Astrocyte of the spinal cord (primary cell): ENCODE measurements around the gene RPL10.
A peak's percentile ranks its signal among the peaks of the same experiment; 100 is the strongest.
"Not testable (repeated sequence)": the region's sequence is repeated elsewhere in the genome, so short reads cannot be mapped to it uniquely, and the experiment has no call there.

ENCODE experiments used
- DNase-seq: peaks from one replicate; pipeline ENCODE4 v3.0.0; 2011; ENCODE audit warnings: low read depth, low spot score
- H3K4me3 ChIP-seq: 2 replicates; pipeline ENCODE4 v1.5.1; 2011; ENCODE audit warnings: low read depth, mild to moderate bottlenecking, low read length, moderate library complexity
- in situ Hi-C: cut with HindIII; loops from 2 replicates; pipeline ENCODE4 v1.10.0; 2017; ENCODE audit warnings: low sequenced_read_pairs
- TF ChIP-seq, protein P1 (sequence below): IDR thresholded peaks from 2 replicates; pipeline ENCODE4 v1.5.1; 2012; ENCODE audit warnings: low read depth, mild to moderate bottlenecking, low read length, inconsistent platforms

RPL10 gene

GRCh38 chrX:154396973-154397887 is 947 bp upstream of the RPL10 start:
- DNase-seq = peak; percentile 47
- in situ Hi-C loops = no loop called here
- TF ChIP-seq, protein P1, sequence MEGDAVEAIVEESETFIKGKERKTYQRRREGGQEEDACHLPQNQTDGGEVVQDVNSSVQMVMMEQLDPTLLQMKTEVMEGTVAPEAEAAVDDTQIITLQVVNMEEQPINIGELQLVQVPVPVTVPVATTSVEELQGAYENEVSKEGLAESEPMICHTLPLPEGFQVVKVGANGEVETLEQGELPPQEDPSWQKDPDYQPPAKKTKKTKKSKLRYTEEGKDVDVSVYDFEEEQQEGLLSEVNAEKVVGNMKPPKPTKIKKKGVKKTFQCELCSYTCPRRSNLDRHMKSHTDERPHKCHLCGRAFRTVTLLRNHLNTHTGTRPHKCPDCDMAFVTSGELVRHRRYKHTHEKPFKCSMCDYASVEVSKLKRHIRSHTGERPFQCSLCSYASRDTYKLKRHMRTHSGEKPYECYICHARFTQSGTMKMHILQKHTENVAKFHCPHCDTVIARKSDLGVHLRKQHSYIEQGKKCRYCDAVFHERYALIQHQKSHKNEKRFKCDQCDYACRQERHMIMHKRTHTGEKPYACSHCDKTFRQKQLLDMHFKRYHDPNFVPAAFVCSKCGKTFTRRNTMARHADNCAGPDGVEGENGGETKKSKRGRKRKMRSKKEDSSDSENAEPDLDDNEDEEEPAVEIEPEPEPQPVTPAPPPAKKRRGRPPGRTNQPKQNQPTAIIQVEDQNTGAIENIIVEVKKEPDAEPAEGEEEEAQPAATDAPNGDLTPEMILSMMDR = no peak
- H3K4me3 ChIP-seq = peak overlapping the region; percentile 53

- H3K4me3 ChIP-seq = peak overlapping the region; percentile 68
- peak; percentile 87 for DNase-seq
- TF ChIP-seq, protein P1 = peak; percentile 79
- in situ Hi-C loops = no loop called here
Observed at GRCh38 chrX:154398668-154399526, 720 bp downstream of the RPL10 start.

DNA sequence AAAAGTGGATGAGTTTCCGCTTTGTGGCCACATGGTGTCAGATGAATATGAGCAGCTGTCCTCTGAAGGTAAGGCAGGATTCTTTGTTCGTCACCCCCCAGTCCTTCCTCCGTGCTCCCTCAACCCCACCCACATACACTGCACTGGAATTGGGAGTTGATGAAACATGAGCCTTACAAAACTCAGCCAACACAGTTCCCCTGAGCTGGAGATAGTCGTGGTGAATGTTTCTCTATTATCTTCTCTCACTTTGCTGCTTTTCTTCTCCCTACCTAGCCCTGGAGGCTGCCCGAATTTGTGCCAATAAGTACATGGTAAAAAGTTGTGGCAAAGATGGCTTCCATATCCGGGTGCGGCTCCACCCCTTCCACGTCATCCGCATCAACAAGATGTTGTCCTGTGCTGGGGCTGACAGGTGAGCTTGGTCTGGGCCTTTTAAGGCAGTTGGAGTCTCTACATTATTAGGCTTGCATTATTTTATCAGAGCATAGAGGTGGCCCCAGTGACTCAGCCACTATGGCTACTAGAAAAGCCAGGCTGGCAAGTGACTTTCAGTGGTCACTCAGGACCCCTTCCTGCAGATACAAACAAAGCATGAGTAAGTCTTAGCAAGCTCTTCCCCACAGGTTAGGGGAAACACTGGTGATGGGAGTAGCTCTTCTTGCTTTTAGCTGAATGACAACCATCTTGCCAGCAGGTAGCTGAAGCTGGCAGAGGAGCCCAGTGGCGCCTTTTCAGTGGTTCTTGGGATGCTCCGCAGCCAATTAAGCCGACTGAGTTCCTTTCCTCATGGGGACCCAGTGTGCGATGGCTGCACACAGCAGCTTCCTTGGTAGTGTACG is 1.6 kb downstream of the RPL10 start:
- H3K4me3 ChIP-seq = peak overlapping the region; percentile 68
- TF ChIP-seq, protein P1 = no peak
- no peak for DNase-seq
- in situ Hi-C loops = no loop called here

DNA sequence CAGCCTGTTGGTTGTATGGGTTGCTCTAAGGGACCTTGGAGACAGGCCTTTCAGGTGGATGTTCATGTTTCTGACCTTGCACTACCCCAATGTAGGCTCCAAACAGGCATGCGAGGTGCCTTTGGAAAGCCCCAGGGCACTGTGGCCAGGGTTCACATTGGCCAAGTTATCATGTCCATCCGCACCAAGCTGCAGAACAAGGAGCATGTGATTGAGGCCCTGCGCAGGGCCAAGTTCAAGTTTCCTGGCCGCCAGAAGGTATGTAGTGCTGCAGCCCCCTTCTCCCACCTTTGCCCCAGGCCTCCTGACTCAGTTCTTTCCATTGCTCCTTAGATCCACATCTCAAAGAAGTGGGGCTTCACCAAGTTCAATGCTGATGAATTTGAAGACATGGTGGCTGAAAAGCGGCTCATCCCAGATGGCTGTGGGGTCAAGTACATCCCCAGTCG is 2.2 kb downstream of the RPL10 start:
- in situ Hi-C loops, DNase-seq: not testable (repeated sequence)
- peak overlapping the region; percentile 68 for H3K4me3 ChIP-seq

DNA sequence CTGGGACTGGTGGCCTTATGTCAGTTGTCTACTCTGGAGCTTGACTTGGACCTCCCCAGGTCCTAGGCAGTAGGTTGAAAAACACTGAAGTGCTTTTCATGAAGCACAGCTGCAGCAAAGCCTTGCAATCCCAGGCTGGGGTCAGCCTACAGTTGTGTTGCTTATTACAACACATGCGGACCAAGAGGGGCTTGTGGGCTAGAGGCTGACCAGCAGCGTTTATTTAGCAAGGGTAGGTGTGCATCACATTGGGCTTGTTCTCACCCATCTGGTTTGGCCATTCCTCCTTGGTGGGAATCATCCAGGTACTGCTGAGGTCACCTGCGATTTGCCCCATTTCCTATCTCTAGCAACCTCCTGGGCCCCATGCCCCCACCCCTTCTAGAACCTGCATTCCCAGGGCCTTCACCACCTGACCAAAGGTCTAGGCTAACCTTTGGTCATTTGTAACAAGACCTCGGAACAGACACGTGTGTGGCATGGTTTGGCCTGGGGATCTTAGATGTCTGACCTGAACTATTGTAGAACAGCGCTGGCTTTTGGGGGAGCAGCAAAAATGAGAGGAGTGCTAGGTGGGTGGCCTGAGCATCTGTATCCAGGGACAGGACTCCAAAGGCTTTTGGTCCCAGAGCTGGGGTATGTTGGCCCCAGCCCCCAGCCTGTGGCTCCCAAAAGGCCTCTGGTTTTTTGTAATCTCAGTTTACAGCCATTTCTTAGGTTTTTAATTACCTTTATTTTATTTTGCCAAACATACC is 3.0 kb downstream of the RPL10 start:
- in situ Hi-C loops = no loop called here
- TF ChIP-seq, protein P1 = no peak
- H3K4me3 ChIP-seq = no peak overlapping the region
- DNase-seq = no peak

- no peak for DNase-seq
- in situ Hi-C loops = no loop called here
Observed at GRCh38 chrX:154401918-154402621, 3.9 kb downstream of the RPL10 start.

More at GRCh38 chrX:154401918-154402621, 3.9 kb downstream of the RPL10 start:
- no peak overlapping the region for H3K4me3 ChIP-seq
- TF ChIP-seq, protein P1 = no peak
